ENCODE results near the gene PBLD.

The PBLD gene

DNA sequence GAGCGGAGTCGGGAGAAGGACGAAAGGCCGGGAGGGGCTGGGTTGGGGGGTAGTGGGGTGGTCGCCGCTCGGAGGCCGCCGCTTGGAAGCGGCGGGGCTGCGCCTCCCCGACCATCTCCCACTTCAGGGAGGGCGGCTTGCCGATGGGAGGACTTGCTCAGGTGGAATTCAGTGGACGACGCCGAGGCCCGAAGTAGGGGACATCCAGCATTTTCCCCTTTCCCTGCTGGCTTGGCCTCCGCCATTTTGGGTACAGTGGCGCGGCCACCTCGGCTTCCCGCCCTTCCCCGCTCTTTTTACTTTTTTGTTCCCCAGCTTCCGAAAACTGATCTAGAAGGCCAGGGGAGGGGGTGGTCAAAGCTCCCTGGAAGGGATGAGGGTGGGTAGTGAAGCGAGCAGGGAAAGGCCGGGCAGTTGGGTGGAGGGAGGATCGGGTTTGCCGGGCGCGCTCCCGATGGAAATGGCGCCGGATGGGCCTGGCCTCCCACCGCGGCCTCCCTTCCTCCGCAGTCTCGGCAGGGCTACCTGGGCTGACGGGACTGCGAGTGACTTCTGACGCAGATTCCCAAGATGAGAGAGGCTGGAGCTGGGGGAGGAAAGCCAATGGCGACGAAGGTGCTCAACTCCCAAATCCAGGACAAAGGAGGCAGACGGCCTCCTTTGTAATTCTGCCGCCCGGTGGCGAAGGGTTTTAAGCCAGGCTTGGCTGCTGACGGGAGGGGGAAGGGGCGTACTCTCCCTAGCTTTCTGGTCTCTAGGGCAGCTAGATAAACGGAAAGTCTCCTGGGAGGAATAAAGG is at the start of gene PBLD:
TSS of gene PBLD (minus strand) at position 670 of the 799 bp plus-strand sequence. CDS start 26,084 bp downstream, outside the sequence.
- peak; percentile 4 to 28 for DNase-seq

DNA sequence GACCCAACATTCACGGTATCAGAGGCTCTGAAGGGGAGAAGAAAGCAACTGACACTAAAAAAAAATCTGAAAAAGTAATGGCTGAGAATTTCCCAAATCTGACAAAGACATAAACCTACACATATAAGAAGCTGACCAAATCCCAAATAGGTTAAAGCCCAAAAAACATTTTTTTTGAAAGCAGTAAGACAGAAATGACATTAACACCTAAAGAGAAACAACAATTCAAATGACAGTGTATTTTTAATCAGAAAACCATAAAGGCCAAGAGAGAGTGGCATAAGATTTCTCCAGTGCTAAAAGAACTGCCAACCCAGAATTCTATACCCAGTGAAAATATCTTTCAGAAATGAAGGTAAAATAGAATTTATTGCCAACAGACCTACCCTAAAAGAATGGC is 38.9 kb upstream of the PBLD start:
- DNase-seq = no peak

DNA sequence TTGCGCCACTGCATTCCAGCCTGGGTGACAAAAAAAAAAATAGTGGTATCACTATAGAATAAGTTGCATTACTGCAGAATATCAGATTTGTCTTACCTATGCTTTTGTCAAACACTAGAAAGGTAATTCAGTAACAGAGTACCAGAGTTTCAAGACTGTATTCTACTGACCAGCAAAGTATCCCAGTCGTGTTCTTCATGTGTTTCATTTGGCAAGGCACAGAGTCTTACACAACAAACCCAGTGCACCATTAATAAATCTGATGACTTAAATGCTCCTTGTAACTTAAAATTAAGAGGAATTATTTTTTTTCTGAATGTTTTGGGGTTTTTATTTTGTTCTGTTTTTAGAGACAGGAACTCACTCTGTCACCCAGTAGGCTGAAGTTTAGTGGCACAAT is 34.4 kb upstream of the PBLD start:
- DNase-seq = no peak

DNA sequence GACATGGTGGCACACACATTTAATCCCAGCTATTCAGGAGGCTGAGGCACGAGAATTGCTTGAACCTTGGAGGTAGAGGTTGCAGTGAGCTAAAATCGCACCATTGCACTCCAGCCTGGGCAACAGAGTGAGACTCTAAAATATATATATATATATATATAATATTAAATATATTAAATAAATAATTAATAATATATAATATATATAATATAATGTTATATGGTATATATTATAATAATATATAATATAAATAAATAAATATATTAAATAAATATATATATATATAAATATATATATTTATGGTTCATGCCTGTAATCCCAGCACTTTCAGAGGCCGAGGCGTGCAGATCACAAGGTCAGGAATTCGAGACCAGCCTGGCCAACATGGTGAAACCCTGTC is 33.9 kb upstream of the PBLD start:
- no peak for DNase-seq

GRCh38 chr10:68365611-68366010 is 32.9 kb upstream of the PBLD start:
- no peak for DNase-seq

DNA sequence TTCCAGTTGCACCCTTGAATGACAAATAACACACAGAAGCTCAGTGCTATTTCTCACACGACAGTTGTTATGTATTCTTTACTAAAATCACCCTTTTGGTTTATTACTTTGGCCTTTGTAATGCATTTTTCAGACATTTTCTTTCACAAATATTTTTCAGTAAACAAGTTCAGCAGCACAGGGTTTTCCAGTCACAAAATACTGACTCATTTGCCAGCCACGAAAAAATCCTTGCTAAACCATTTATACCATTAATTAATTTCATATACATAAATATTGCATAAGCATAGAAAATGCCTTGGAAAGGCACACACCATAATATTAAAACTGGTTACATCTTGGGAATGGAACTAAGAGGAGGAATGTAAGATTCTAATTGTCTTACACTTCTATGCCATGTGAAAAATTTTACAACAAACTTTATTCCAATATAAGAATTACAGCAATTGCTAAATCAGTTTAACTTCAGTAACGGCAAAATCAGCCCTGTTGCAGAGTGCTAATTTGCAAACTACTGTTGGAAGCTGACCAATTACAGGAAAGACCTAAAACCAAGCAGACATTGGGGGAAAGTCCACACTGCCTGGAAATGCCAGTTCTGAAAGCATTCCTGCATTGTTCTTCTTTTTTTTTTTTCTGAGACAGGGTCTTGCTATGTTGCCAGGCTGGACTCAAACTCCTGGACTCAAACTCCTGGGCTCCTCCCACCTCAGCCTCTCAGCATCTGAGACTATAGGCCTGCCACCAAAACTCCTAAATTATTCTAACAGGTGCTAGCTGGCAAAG is 31.6 kb upstream of the PBLD start:
- no peak for DNase-seq

DNA sequence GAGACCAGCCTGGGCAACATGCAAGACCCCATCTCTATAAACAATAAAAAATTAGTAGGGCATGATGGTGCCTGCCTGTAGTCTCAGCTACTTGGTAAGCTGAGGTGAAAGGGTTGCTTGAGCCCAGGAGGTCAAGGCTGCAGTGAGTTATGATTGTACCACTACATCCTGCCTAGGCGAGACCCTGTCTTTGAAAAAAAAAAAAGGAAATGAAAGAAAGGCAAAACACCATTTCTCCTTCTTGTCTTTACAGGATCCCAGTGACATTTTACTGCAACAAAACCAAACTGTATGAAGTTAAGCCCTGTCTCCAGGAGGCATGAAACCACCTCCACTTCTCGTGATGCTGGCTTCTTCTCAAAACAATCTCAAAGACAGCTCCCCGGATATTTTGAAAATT is 29.9 kb upstream of the PBLD start:
- DNase-seq = no peak

GRCh38 chr10:68359189-68359588 is 26.5 kb upstream of the PBLD start:
- DNase-seq = no peak

GRCh38 chr10:68353537-68353936 is 20.8 kb upstream of the PBLD start:
- DNase-seq = no peak

DNA sequence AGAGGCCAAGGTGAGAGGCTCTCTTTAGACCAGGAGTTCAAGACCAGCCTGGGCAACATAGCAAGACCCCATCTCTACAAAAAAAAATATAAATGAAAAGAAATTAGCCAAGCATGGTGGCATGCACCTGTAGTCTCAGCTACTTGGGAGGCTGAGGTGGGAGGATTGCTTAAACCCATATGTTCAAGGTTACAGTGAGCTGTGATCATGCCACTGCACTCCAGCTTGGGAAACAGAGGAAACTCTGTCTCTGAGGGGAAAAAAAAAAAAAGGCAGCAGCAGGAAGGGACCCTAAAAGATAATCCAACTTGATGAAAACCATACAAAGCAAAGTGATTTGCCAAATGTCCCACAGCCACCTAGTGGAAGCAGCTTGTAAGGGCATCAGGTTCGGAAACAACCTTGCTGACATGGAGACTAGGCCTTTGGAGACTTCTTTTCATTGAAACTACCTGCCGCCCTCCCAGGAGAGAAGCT is 15.6 kb upstream of the PBLD start:
- peak; percentile 7 to 8 for DNase-seq

GRCh38 chr10:68346774-68347173 is 14.0 kb upstream of the PBLD start:
- DNase-seq = no peak

DNA sequence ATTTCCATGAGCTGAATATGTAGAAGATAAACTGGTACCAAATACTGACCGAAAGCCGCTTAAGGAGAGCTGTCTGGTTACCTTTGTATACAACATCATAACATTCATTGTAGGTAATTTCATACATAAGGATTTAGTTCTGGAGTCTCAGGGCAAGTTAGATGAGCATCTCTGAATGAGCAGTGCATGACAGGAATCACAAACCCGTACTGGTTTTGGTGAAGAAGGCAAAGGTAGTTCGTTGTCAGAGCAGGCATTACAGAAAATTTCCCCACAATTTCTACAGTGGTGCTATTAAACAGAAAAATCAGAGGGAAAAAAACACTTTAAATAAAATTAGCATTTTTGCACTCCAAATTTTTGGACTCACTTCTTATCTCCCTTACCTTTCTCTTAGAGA is 12.9 kb upstream of the PBLD start:
- no peak for DNase-seq

- DNase-seq = no peak
Measured at GRCh38 chr10:68342909-68343516, 10.3 kb upstream of the PBLD start.

DNA sequence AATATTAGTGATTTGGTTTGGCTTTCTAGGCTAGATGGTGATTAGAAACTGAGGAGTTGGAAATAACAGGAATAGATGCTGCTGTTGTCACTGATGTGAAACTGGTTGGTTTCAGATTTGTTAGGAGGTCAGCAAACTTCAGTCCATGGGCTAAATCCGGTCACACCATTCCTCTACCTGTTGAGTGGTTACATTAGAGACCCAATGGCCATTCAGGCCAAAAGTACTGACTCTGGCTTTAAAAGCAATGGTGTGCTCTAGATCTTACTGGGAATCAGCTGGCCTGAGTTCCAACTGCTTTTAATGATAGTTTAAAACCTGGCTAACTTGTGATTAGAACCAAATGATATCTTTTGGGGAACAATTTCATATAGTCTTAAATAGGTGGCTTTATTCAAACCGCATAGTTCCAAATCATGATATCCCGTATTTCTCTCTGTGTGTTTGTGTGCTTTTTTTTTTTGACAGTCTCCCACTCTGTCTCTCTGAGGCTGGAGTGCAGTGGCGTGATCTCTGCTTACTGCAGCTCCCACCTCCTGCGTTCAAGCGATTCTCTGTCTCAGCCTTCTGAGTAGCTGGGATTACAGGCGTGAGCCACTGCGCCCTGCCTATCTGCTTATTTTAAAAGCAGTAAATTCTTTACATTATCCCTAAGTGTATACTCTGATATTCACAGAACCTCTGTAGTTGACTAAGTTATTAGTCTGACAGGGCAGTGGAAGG is 7.8 kb upstream of the PBLD start:
- DNase-seq = no peak

DNA sequence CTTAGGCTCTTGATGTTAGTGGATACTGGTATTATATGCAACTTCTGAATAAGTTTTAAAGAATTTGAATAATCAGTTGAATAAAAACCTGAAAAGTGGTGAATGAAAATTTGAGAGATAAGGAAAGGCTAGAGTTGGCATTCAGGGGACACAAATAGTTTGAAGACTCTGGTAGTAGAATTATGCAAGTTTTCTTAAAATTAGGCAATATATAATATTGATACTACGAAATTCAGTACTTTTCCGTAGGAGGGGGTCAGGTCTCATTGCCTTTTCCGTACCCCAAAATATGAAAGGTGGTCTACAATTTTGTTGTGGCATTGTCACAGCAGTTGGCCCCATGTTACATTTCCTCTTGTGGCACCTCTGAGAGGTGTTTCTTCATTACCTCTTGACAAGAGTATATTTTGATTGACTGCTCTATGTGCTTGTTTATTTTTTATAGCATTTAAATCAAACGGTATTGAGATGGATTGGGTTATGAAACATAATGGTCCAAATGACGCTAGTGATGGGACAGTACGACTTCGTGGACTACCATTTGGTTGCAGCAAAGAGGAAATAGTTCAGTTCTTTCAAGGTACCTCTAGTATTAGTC is 4.1 kb upstream of the PBLD start:
- no peak for DNase-seq

DNA sequence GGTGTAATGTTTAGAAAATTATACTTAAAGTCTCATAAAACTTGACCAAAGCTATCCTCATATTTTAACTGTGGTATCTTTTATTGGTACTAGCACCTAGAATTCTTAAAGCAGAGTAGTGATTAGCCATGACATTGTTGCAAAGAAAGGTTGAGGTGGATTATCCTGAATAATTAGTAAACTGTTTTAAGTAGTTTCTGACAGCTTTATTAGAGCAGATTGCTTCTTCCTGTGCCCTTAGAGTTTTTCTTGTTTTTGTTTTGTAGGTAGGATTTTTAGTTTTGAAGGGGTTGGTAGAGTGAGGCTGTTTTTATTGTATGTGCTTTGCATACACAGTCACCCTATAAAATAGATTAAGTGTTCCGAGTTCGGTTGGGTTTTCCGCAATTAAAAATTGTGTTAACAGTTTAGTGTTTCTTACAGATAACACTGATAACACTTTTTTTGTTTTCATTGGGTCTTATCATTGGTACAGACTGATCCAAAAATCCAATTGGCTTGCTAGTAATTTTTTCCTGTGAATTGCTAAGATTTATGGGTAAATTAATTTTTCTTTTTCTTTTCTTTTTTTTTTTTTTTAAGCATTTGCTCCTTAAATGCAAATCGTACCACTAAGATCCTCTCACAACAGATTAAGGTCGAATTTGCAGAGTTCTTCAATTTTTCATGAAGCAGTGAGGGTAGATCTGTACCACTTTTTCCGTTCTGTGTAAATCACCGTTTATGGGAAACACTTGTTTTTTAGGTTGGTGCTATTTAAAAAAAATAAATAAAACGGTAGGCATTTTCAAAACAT is 2.1 kb upstream of the PBLD start:
- no peak for DNase-seq

DNA sequence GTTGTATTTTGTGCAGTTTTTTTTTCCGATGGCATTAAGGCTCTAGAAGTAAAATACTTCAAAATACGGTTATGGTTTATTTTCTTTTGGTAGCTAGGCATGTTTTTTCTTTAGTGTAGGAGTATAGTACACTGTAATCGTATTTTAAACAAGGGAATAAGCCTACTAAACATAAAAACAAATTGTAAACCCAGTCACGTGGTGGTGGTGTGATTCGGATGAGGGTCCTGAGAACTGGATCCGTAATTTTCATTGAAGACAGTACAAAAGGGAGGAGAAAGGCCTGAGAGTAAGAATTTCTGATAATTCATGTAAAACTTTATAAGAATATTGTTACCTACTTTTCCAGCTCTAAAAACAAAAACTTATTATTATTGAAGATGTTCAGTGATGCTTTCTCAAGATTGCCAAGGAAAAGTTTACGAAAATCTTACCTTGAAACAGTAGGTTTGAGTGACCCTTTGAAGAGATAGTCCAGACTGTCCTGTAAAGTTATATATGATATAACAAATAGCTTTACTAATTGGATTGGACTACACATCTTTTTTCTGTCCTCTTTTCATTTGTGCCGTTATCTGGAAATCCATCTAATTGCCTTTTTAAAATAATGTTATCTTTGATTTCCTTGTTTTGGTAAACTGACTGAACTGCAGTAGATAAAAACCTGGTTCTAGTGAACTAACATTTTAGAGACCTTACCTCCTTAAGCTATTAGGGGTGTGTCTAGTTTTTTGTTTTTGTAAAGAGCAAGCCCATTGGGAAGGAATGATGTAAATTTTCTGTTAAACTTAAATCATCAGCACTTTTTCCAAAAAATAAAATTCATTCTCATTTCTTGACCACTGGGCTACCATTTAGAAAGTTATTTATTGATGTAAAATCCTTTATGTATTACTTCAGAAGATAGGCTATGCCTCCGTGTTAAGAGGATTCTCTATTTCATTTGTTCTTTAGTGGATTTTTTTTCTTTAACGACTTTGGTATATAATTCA is 1.0 kb upstream of the PBLD start:
- no peak for DNase-seq

DNA sequence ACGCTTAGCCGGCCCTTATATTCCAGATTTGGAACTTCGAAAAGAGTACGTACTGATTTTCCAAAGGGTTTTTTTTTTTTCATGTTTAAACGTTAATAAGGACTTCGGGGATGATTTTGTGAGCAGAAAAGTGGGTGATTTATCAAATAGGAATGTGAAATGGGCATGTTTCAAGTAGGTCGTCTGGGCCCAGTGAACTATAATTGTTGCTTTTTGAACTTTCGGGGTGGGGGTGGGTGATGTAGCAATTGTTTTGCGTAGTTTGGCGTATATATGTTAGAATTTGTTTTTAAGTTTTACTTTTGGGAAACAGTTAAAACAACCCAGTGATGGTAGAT is 299 bp upstream of the PBLD start:
- DNase-seq = no peak

GRCh38 chr10:68331455-68332258 is 1.1 kb downstream of the PBLD start, which contains the start of gene HNRNPH3:
Gene HNRNPH3 (plus strand): TSS chr10:68332064. CDS start chr10:68337222, 5,158 bp downstream.
- DNase-seq = peak; percentile 70 to 81

All from SHP77 (cell line).